Type B pancreatic cell (in vitro differentiated cells): ENCODE data around the gene ANTKMT. TPM values are rescaled to one million over a fixed set of nuclear protein-coding genes. Genes with fewer than 3 reads are reported as not detected.

Source experiments
- DNase-seq: peaks from one replicate; pipeline ENCODE4 v3.0.0; 2021; ENCODE audit warnings: mixed read lengths; ENCODE audit not compliant: unreplicated experiment; ENCODE audit errors: extremely low spot score
- H3K27ac Mint-ChIP-seq: 2 replicates; pipeline ENCODE4 v1.8.0; 2021; ENCODE audit warnings: mild to moderate bottlenecking, mixed read lengths
- H3K27me3 Mint-ChIP-seq: 2 replicates; pipeline ENCODE4 v1.8.0; 2021; ENCODE audit warnings: mixed read lengths
- H3K36me3 Mint-ChIP-seq: 2 replicates; pipeline ENCODE4 v1.8.0; 2021; ENCODE audit warnings: mixed read lengths
- H3K4me1 Mint-ChIP-seq: one replicate; pipeline ENCODE4 v1.8.0; 2021; ENCODE audit warnings: mixed read lengths; ENCODE audit not compliant: unreplicated experiment
- H3K4me3 Mint-ChIP-seq: 2 replicates; pipeline ENCODE4 v1.8.0; 2021; ENCODE audit warnings: mild to moderate bottlenecking, mixed read lengths
- H3K9me3 Mint-ChIP-seq: 2 replicates; pipeline ENCODE4 v1.8.0; 2021; ENCODE audit warnings: mixed read lengths
- CTCF ChIP-seq: fragments of 200-600 bp; sonication (generic); conservative IDR thresholded peaks from 2 replicates; pipeline ENCODE4 v1.5.0; 2021; ENCODE audit warnings: antibody characterized with exemption, mild to moderate bottlenecking
- microRNA-seq: library from miRNA; unstranded; fragments of <30 nt; microRNA quantifications from one replicate; pipeline ENCODE4, GENCODE V29; 2020
- total RNA-seq: library from RNA; stranded (reverse); gene quantifications from 2 replicates; pipeline ENCODE4 v1.2.1, GENCODE V29; 2021; ENCODE audit warnings: low replicate concordance

The ANTKMT gene
- total RNA-seq, 1 donor from 2014 or later = 33.5 TPM

- no peaks in the 10 kb centered on the region for H3K36me3 Mint-ChIP-seq
- TF ChIP-seq CTCF = no peak
- H3K27me3 Mint-ChIP-seq = no peaks in the 10 kb centered on the region
- H3K4me3 Mint-ChIP-seq = no peak overlapping the region
- H3K9me3 Mint-ChIP-seq = no peaks in the 10 kb centered on the region
- H3K4me1 Mint-ChIP-seq = no peaks in the 10 kb centered on the region
- no peak overlapping the region for H3K27ac Mint-ChIP-seq
- DNase-seq = no peak
These were observed 46.8 kb downstream of the ANTKMT start for GRCh38 chr16:767743-768235.

- Mint-ChIP-seq H3K36me3 (no peaks in the 10 kb centered on the region), H3K27me3 (no peaks in the 10 kb centered on the region), H3K4me1 (no peaks in the 10 kb centered on the region), H3K4me3 (no peak overlapping the region), H3K9me3 (no peaks in the 10 kb centered on the region), H3K27ac (no peak overlapping the region)
- DNase-seq = no peak
- TF ChIP-seq CTCF = no peak
These were observed 47.5 kb downstream of the ANTKMT start for GRCh38 chr16:768428-768827.

DNA sequence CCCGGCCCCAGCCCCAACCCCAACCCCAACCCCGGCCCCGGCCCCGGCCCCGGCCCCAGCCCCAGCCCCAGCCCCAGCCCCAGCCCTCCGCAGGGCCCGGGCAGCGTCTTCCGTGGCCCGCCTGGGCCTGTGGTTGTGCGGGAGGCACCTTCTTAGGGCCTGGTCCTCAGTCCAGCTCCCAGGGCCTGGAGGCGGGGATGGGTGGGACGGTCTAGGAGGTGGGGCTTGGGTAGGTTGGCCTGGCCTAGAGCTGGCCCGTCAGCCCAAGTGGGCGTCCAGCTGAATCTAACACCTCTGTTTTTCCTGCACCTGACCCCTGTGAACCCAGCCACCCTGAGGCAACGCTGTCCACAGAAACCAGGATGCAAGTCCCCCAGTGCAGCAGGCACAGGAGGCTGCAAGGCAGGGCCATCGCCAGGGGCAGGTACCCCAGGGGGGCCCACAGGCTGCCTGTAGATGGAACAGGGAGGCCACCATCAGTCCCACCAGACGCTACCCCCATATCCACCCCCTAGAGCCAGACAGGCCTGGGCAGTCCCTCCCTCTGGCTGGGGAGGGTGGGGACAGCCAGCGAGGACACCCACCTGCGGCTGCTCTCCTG, 48.3 kb downstream of the ANTKMT start:
- H3K36me3 Mint-ChIP-seq = no peaks in the 10 kb centered on the region
- TF ChIP-seq CTCF = no peak
- H3K27me3 Mint-ChIP-seq = no peaks in the 10 kb centered on the region
- no peak overlapping the region for H3K4me3 Mint-ChIP-seq
- no peaks in the 10 kb centered on the region for H3K4me1 Mint-ChIP-seq
- H3K27ac Mint-ChIP-seq = no peak overlapping the region
- no peak for DNase-seq
- H3K9me3 Mint-ChIP-seq = no peaks in the 10 kb centered on the region

- Mint-ChIP-seq H3K36me3 (no peaks in the 10 kb centered on the region), H3K4me3 (no peak overlapping the region), H3K9me3 (no peaks in the 10 kb centered on the region), H3K27me3 (no peaks in the 10 kb centered on the region), H3K27ac (no peak overlapping the region), H3K4me1 (no peaks in the 10 kb centered on the region)
- TF ChIP-seq CTCF = no peak
- no peak for DNase-seq
These were observed 49.0 kb downstream of the ANTKMT start for GRCh38 chr16:769934-770333.

DNA sequence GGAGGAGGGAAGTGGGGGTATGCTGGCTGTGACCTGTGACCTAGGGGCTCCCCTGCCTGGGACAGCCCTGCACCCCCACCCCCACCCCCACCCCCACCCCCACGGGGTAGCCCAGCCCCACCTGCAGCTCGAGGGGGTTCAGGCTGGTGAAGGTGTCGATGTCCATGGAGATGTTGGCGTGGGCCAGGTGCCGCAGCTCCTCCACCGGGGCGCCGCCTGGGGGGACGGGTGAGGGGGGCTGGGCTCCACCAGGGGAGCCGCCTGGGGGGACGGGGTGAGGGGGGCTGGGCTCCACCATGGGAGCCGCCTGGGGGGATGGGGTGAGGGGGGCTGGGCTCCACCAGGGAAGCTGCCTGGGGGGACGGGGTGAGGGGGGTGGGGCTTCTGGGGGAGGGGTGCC, 49.5 kb downstream of the ANTKMT start:
- H3K4me3 Mint-ChIP-seq = no peak overlapping the region
- no peaks in the 10 kb centered on the region for H3K36me3 Mint-ChIP-seq
- TF ChIP-seq CTCF = no peak
- H3K4me1 Mint-ChIP-seq = no peaks in the 10 kb centered on the region
- no peak for DNase-seq
- no peaks in the 10 kb centered on the region for H3K27me3 Mint-ChIP-seq
- H3K9me3 Mint-ChIP-seq = no peaks in the 10 kb centered on the region
- H3K27ac Mint-ChIP-seq = no peak overlapping the region

Small RNA genes lying within 50 kb of the gene (microRNA-seq; reads per million reads assigned to microRNA genes)
- gene MIR662 = not detected

Other genes starting within 250 kb of the ANTKMT start
- gene CAPN15, start 193.4 kb upstream of the ANTKMT start, total RNA-seq = 50.1 and 52.3 TPM in 2 replicates
- 0.12 TPM in 2 replicates for gene PRR35, start 160.8 kb upstream of the ANTKMT start, total RNA-seq
- gene NHLRC4, start 154.1 kb upstream of the ANTKMT start, total RNA-seq = 0.52 and 1.4 TPM in 2 replicates
- 58.2 and 83.5 TPM in 2 replicates for gene PIGQ, start 151.2 kb upstream of the ANTKMT start, total RNA-seq
- 21.4 and 26.5 TPM in 2 replicates for gene RAB40C, start 131.1 kb upstream of the ANTKMT start, total RNA-seq
- 0.71 and 9.0 TPM in 2 replicates for gene WFIKKN1, start 90.2 kb upstream of the ANTKMT start, total RNA-seq
- 74.4 and 77.0 TPM in 2 replicates for gene METTL26, start 84.8 kb upstream of the ANTKMT start, total RNA-seq
- gene MCRIP2, start 79.3 kb upstream of the ANTKMT start, total RNA-seq = 36.8 and 39.1 TPM in 2 replicates
- 75.8 and 102 TPM in 2 replicates for gene WDR90, start 71.8 kb upstream of the ANTKMT start, total RNA-seq
- 146 and 163 TPM in 2 replicates for gene RHOT2, start 53.0 kb upstream of the ANTKMT start, total RNA-seq
- gene RHBDL1, start 45.5 kb upstream of the ANTKMT start, total RNA-seq = 2.2 and 2.7 TPM in 2 replicates
- gene STUB1, start 40.7 kb upstream of the ANTKMT start, total RNA-seq = 74.7 and 80.3 TPM in 2 replicates
- gene JMJD8, start 36.8 kb upstream of the ANTKMT start, total RNA-seq = 63.3 and 65.2 TPM in 2 replicates
- gene WDR24, start 30.7 kb upstream of the ANTKMT start, total RNA-seq = 18.2 and 21.0 TPM in 2 replicates
- 3.9 and 4.3 TPM in 2 replicates for gene FBXL16, start 15.3 kb upstream of the ANTKMT start, total RNA-seq
- gene METRN, start 6.0 kb upstream of the ANTKMT start, total RNA-seq = 37.0 and 97.1 TPM in 2 replicates
- 1.2 and 3.9 TPM in 2 replicates for gene CCDC78, start 5.3 kb downstream of the ANTKMT start, total RNA-seq
- gene HAGHL, start 6.0 kb downstream of the ANTKMT start, total RNA-seq = 5.6 and 8.5 TPM in 2 replicates
- 41.4 and 44.5 TPM in 2 replicates for gene CIAO3, start 19.9 kb downstream of the ANTKMT start, total RNA-seq
- 0.77 and 0.81 TPM in 2 replicates for gene MSLN, start 39.6 kb downstream of the ANTKMT start, total RNA-seq
- 23.7 and 26.6 TPM in 2 replicates for gene RPUSD1, start 67.2 kb downstream of the ANTKMT start, total RNA-seq
- gene CHTF18, start 67.5 kb downstream of the ANTKMT start, total RNA-seq = 53.4 and 105 TPM in 2 replicates
- gene GNG13, start 79.6 kb downstream of the ANTKMT start, total RNA-seq = not detected in 2 replicates
- 20.8 and 21.4 TPM in 2 replicates for gene LMF1, start 249.8 kb downstream of the ANTKMT start, total RNA-seq